ENCODE results near the gene GINS1. TPM values are rescaled to one million over a fixed set of nuclear protein-coding genes. Genes with fewer than 3 reads are reported as not detected.

GINS1 gene
- total and polyA plus RNA-seq, 11 donors, result 0.15 to 3.1 (median 0.36) TPM

DNA sequence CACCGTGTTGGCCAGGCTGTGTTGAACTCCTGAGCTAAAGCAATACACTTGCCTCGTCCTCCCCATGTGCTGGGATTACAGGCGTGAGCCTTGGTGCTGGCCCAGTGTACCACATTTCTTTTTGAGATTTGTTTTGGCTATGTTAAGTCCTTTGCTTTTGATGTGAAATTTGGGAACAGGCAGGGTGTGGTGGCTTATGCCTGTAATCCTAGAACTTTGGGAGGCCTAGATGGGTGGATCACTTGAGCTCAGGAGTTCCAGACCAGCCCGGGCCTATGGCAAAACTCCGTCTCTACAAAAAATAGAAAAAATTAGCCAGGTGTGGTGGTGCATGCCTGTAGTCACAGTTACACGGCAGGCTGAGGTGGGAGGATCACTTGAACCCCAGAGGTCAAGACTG lies 40.2 kb downstream of the GINS1 start:
- Histone ChIP-seq H3K9me3 (peaks cover 0 to 3% (median 0%) of the 10 kb centered on the region in 12 donors), H3K4me1 (peaks cover 0 to 1% (median 0%) of the 10 kb centered on the region in 12 donors), H3K27me3 (no peaks in the 10 kb centered on the region), H3K36me3 (peaks cover 0 to 11% (median 0%) of the 10 kb centered on the region in 9 donors), H3K4me3 (no peak overlapping the region), H3K27ac (no peak overlapping the region)
- intact Hi-C loops (cut with DNase I), result loop anchor here in 1 of 10 donors (10.0 kb wide), 1 partner anchor 57 kb away; no protein-coding TSS in a partner anchor
- TF ChIP-seq, protein P1, sequence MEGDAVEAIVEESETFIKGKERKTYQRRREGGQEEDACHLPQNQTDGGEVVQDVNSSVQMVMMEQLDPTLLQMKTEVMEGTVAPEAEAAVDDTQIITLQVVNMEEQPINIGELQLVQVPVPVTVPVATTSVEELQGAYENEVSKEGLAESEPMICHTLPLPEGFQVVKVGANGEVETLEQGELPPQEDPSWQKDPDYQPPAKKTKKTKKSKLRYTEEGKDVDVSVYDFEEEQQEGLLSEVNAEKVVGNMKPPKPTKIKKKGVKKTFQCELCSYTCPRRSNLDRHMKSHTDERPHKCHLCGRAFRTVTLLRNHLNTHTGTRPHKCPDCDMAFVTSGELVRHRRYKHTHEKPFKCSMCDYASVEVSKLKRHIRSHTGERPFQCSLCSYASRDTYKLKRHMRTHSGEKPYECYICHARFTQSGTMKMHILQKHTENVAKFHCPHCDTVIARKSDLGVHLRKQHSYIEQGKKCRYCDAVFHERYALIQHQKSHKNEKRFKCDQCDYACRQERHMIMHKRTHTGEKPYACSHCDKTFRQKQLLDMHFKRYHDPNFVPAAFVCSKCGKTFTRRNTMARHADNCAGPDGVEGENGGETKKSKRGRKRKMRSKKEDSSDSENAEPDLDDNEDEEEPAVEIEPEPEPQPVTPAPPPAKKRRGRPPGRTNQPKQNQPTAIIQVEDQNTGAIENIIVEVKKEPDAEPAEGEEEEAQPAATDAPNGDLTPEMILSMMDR (IDR thresholded peaks at IDR 0.05), result no peak
- no peak for TF ChIP-seq POLR2A (IDR thresholded peaks at IDR 0.05)
- ATAC-seq (no peak), DNase-seq (no peak)
- 82 to 98% (median 94%) methylated on average over 6 of the region's 6 CpGs for WGBS, 4 donors

DNA sequence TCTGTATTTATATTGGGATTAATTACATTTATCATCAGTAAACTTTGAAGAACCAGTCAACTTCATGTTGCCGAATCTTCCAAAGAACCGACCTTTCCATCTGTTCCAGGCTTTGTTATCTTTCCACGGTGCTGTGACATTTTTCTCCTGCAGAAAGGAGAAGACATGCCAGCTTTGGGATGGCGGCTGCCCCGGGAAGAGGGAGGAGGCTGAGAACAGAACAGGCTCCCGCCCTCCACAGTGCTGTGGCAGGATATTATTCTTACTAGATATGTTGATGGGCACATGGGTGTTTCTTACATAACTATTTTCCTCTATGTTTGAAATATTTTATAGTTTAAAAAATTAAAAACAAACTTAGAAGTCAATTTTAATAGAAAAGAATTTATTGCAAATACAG lies 44.9 kb downstream of the GINS1 start:
- Histone ChIP-seq H3K9me3 (peaks cover 0 to 3% (median 0%) of the 10 kb centered on the region in 12 donors), H3K36me3 (peaks cover 0 to 31% (median 0%) of the 10 kb centered on the region in 9 donors), H3K27ac (no peak overlapping the region), H3K4me3 (no peak overlapping the region), H3K4me1 (peaks cover 0 to 7% (median 0%) of the 10 kb centered on the region in 12 donors), H3K27me3 (no peaks in the 10 kb centered on the region)
- intact Hi-C loops (cut with DNase I), result loop anchor here in 1 of 10 donors (10.0 kb wide), 1 partner anchor 172 kb away; the partner anchor contains the start of gene NANP
- DNase-seq (no peak), ATAC-seq (no peak)
- 59 to 66% (median 64%) methylated on average over 6 of the region's 6 CpGs for WGBS, 4 donors
- TF ChIP-seq, protein P1 (IDR thresholded peaks at IDR 0.05), result no peak
- TF ChIP-seq POLR2A (IDR thresholded peaks at IDR 0.05), result no peak

DNA sequence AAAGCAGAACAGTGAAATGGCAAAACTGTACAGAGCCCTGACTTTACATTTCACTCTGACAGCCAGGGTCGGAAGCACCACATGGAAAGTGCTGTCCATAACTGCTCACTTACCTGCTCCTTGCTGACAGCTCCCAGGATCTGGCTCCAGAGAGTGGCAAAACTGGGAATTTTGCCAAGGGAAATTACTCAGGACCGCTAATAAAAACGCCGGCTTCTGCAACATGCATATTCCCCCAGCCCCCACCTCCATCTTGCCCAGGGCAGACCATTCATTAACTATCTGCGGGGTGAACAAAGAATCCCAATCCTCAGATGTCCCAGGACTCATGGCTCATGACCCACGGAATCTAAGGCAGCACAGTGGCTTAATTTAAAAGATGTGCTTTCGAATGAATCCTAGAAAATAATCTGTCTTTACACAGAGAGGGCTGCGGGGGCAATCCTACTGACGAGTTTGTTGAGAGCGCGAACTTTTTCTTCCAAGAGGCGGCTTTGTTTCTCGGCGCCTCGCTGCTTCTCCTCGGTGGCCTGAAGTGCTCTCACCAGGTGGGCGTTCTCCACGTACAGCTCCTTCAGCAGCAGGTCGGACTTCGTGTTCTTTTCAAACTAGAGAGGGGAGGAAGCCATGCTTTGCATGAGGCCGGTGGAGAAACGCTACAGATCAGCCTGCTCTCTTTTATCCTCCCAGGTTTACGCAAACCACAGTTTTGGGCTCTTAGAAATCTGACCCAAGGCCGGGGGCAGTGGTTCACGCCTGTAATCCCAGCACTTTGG lies 45.8 kb downstream of the GINS1 start:
- 76 to 79% (median 79%) methylated on average over 25 of the region's 25 CpGs for WGBS, 4 donors
- H3K36me3 ChIP-seq, result peaks cover 0 to 31% (median 0%) of the 10 kb centered on the region in 9 donors
- no peak overlapping the region for H3K27ac ChIP-seq
- peaks cover 0 to 7% (median 0%) of the 10 kb centered on the region in 12 donors for H3K4me1 ChIP-seq
- no peak overlapping the region for H3K4me3 ChIP-seq
- no peaks in the 10 kb centered on the region for H3K27me3 ChIP-seq
- peaks cover 0 to 3% (median 0%) of the 10 kb centered on the region in 12 donors for H3K9me3 ChIP-seq
- no peak for DNase-seq
- peak; percentile 32 to 55 (median 41) for ATAC-seq
- no peak for TF ChIP-seq POLR2A (IDR thresholded peaks at IDR 0.05)
- TF ChIP-seq, protein P1 (IDR thresholded peaks at IDR 0.05), result no peak
- intact Hi-C loops (cut with DNase I), result loop anchor here in 1 of 10 donors (10.0 kb wide), 1 partner anchor 172 kb away; the partner anchor contains the start of gene NANP

DNA sequence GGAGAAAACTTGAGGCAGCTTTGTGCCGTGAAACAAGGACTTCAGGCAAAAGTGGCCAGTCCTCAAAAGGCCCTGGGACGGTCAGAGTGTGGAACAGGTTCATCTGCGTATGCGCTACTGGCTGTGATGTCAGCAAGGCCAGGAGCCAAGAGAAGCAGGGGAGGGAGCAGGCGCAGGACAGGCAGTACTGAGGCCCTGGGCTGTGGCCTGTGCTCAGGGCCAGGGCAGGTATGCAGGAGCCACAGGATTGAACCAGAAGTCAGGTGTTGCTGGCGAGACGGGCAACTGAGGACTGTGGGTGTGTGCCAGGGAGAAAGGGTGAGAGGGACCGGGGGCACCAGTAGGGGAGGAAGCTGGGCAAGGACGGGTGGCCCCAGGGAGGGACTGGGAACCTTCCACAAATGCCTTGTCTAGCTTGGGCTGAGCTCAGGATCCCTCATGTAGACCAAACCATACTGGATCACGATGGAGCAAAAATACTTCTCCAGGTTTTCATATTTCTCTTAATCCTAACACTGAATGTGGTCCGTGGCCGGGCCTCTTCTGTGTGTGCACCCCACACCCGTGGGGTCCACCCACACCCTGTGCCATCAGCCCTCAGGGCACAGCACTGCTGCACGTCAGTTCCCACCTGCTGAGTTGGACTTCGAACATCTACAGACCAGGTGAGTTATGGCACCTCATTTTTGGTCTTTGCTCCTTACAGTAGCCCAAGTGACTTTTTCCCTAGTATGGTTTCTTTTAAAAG lies 46.9 kb downstream of the GINS1 start:
- 90 to 97% (median 94%) methylated on average over 15 of the region's 15 CpGs for WGBS, 4 donors
- no peak for TF ChIP-seq POLR2A (IDR thresholded peaks at IDR 0.05)
- TF ChIP-seq, protein P1 (IDR thresholded peaks at IDR 0.05), result no peak
- no peaks in the 10 kb centered on the region for H3K9me3 ChIP-seq
- DNase-seq, result no peak
- peaks cover 0 to 31% (median 0%) of the 10 kb centered on the region in 9 donors for H3K36me3 ChIP-seq
- H3K4me1 ChIP-seq, result peaks cover 0 to 7% (median 0%) of the 10 kb centered on the region in 12 donors
- H3K4me3 ChIP-seq, result no peak overlapping the region
- intact Hi-C loops (cut with DNase I), result loop anchor here in 1 of 10 donors (10.0 kb wide), 1 partner anchor 170 kb away; the partner anchor contains the start of gene NANP
- H3K27me3 ChIP-seq, result no peaks in the 10 kb centered on the region
- ATAC-seq, result no peak
- H3K27ac ChIP-seq, result no peak overlapping the region
